ENCODE results near the gene TPRX2. TPM values are rescaled to one million over a fixed set of nuclear protein-coding genes. Genes with fewer than 3 reads are reported as not detected.
"Not testable (repeated sequence)": the region's sequence is repeated elsewhere in the genome, so short reads cannot be mapped to it uniquely, and the experiment has no call there.

The TPRX2 gene
- total RNA-seq: not detected in 2 replicates
- polyA plus RNA-seq: not detected in 2 replicates

- not testable (repeated sequence) for H3K4me3 ChIP-seq; H3K4me1 ChIP-seq (ENCODE audit: low read depth); H3K36me3 ChIP-seq; H3K27me3 ChIP-seq; H3K9me3 ChIP-seq (ENCODE audit: low read depth); H3K27ac ChIP-seq; DNase-seq (ENCODE audit: low read depth in 1 of 2, low spot score in 1 of 2)
These were observed at the start of gene TPRX2 for GRCh38 chr19:47858646-47859285. Gene TPRX2, plus strand, starts transcription at chr19:47859235. Its CDS starts 12 bp downstream, at chr19:47859247.

GRCh38 chr19:47813304-47813994, 45.6 kb upstream of the TPRX2 start:
- peak; percentile 54 for TF ChIP-seq CTCF (IDR thresholded peaks at IDR 0.05; ENCODE audit: low read depth, low read length)
- Histone ChIP-seq H3K4me1 (ENCODE audit: low read depth) (no peaks in the 10 kb centered on the region), H3K27ac (no peak overlapping the region), H3K9me3 (ENCODE audit: low read depth) (no peaks in the 10 kb centered on the region), H3K4me3 (no peak overlapping the region), H3K27me3 (no peaks in the 10 kb centered on the region), H3K36me3 (no peaks in the 10 kb centered on the region)
- peak; percentile 70 to 90 for DNase-seq (ENCODE audit: low read depth in 1 of 2, low spot score in 1 of 2)

DNA sequence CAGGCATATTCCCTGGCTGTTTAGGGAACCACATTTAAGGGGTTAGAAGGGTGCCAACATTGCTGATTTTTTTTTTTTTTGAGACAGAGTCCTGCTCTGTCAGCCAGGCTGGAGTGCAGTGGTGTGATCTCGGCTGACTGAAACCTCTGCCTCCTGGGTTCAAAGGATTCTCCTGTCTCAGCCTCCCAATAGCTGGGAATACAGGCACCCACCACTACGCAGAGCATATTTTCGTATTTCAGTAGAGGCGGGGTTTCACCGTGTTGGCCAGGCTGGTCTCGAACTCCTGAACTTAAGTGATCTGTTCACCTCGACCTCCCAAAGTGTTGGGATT, 45.1 kb upstream of the TPRX2 start:
- Histone ChIP-seq H3K4me1 (ENCODE audit: low read depth) (no peaks in the 10 kb centered on the region), H3K27ac (no peak overlapping the region), H3K36me3 (no peaks in the 10 kb centered on the region), H3K4me3 (no peak overlapping the region), H3K27me3 (no peaks in the 10 kb centered on the region), H3K9me3 (ENCODE audit: low read depth) (no peaks in the 10 kb centered on the region)
- no peak for TF ChIP-seq CTCF (IDR thresholded peaks at IDR 0.05; ENCODE audit: low read depth, low read length)
- no peak for DNase-seq (ENCODE audit: low read depth in 1 of 2, low spot score in 1 of 2)

DNA sequence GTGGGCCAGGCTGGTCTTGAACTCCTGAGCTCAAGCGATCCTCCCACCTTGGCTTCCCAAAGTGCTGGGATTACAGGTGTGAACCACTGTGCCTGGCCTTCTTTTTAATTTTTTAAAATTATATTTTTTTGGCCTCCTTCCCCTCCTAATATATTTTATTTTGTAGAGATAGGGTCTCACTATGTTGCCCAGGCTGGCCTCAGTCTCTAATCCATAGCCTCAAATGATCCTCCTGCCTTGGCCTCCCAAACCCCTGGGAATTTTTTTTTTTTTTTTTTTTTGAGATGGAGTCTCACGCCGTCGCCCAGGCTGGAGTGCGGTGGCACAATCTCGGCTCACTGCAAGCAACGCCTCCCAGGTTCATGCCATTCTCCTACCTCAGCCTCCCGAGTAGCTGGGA, 42.8 kb upstream of the TPRX2 start:
- not testable (repeated sequence) for H3K27ac ChIP-seq; H3K9me3 ChIP-seq (ENCODE audit: low read depth); DNase-seq (ENCODE audit: low read depth in 1 of 2, low spot score in 1 of 2); H3K4me3 ChIP-seq; H3K27me3 ChIP-seq; H3K36me3 ChIP-seq
- H3K4me1 ChIP-seq (ENCODE audit: low read depth): peaks cover 11% of the 10 kb centered on the region

GRCh38 chr19:47818221-47818620, 40.8 kb upstream of the TPRX2 start:
- H3K4me1 ChIP-seq (ENCODE audit: low read depth): peaks cover 11% of the 10 kb centered on the region
- H3K27me3 ChIP-seq; H3K36me3 ChIP-seq; H3K9me3 ChIP-seq (ENCODE audit: low read depth); DNase-seq (ENCODE audit: low read depth in 1 of 2, low spot score in 1 of 2); H3K27ac ChIP-seq; H3K4me3 ChIP-seq: not testable (repeated sequence)

DNA sequence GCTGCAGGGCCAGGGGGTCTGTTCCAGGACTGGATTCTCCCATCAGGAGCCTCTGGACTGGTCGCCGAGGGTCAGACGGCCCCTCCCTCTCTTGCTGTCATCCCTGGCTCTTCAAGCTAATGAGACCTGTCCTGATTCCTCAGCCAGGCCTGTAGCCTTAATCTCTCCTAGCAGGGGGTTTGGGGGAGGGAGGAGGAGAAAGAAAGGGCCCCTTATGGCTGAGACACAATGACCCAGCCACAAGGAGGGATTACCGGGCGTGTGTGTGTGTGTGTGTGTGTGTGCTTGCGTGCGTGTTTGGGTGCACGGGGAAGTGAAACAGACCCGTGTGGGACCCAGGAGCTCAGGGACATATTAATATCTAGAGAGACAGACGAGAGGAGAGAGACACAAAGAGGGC, 39.2 kb upstream of the TPRX2 start:
- H3K36me3 ChIP-seq: no peaks in the 10 kb centered on the region
- no peaks in the 10 kb centered on the region for H3K27me3 ChIP-seq
- H3K4me1 ChIP-seq (ENCODE audit: low read depth): peaks cover 11% of the 10 kb centered on the region
- no peak overlapping the region for H3K4me3 ChIP-seq
- TF ChIP-seq CTCF (IDR thresholded peaks at IDR 0.05; ENCODE audit: low read depth, low read length): no peak
- H3K9me3 ChIP-seq (ENCODE audit: low read depth): no peaks in the 10 kb centered on the region
- DNase-seq (ENCODE audit: low read depth in 1 of 2, low spot score in 1 of 2): peak in 1 of 2 donors; percentile 55
- H3K27ac ChIP-seq: peak overlapping the region; percentile 69

DNA sequence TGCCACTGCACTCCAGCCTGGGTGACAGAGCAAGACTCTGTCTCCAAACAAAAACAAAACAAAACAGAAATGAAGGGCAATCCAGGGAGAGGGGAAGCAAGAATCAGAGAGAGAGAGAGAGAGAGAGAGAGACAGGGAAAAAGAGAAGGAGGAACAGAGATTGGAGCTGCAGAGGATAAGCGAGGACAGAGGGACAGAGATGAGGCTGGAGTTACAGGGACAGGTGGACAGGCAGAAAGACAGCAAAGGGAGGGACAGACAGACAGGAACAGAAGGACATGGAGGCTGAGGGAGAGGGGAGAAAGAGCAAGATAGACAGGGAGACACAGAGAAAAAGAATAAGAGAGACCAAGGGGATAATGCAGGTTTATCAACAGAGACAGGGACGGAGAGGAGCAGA, 38.6 kb upstream of the TPRX2 start:
- DNase-seq (ENCODE audit: low read depth in 1 of 2, low spot score in 1 of 2): no peak
- H3K36me3 ChIP-seq: no peaks in the 10 kb centered on the region
- peak overlapping the region; percentile 69 for H3K27ac ChIP-seq
- H3K4me1 ChIP-seq (ENCODE audit: low read depth): peaks cover 11% of the 10 kb centered on the region
- H3K9me3 ChIP-seq (ENCODE audit: low read depth): no peaks in the 10 kb centered on the region
- no peaks in the 10 kb centered on the region for H3K27me3 ChIP-seq
- H3K4me3 ChIP-seq: no peak overlapping the region
- TF ChIP-seq CTCF (IDR thresholded peaks at IDR 0.05; ENCODE audit: low read depth, low read length): no peak
